ENCODE data around the gene SATB2.
A peak's percentile ranks its signal among the peaks of the same experiment; 100 is the strongest.

The SATB2 gene

DNA sequence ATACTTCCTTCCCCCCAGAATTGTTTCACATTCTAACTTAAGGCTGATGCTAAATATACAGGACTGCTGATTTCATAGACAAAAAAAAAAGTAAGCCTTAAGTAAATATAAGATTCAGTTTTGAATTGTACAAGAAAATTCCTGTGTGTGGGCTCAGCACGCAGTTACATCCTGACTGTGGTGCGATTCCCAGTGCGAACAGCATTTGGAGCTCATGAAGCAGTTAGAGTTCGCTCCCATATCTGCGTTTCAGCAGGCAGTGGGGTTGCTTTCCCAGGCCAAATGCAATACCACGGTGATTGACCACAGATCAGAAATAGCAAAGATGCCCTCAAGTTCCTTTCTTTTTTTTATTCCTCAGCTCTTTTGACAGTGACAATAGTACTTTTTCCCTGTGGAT, 75.6 kb downstream of the SATB2 start:
- TF ChIP-seq, protein P1, sequence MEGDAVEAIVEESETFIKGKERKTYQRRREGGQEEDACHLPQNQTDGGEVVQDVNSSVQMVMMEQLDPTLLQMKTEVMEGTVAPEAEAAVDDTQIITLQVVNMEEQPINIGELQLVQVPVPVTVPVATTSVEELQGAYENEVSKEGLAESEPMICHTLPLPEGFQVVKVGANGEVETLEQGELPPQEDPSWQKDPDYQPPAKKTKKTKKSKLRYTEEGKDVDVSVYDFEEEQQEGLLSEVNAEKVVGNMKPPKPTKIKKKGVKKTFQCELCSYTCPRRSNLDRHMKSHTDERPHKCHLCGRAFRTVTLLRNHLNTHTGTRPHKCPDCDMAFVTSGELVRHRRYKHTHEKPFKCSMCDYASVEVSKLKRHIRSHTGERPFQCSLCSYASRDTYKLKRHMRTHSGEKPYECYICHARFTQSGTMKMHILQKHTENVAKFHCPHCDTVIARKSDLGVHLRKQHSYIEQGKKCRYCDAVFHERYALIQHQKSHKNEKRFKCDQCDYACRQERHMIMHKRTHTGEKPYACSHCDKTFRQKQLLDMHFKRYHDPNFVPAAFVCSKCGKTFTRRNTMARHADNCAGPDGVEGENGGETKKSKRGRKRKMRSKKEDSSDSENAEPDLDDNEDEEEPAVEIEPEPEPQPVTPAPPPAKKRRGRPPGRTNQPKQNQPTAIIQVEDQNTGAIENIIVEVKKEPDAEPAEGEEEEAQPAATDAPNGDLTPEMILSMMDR (IDR thresholded peaks at IDR 0.05; ENCODE audit: low read depth, low read length, missing control alignments), result no peak
- no peak for DNase-seq (ENCODE audit: extremely low read depth, low read depth)
- no peak overlapping the region for H3K4me3 ChIP-seq (replicated peaks; ENCODE audit: low read depth, low read length)

GRCh38 chr2:199381531-199381930, 76.2 kb downstream of the SATB2 start:
- TF ChIP-seq, protein P1 (IDR thresholded peaks at IDR 0.05; ENCODE audit: low read depth, low read length, missing control alignments), result no peak

DNA sequence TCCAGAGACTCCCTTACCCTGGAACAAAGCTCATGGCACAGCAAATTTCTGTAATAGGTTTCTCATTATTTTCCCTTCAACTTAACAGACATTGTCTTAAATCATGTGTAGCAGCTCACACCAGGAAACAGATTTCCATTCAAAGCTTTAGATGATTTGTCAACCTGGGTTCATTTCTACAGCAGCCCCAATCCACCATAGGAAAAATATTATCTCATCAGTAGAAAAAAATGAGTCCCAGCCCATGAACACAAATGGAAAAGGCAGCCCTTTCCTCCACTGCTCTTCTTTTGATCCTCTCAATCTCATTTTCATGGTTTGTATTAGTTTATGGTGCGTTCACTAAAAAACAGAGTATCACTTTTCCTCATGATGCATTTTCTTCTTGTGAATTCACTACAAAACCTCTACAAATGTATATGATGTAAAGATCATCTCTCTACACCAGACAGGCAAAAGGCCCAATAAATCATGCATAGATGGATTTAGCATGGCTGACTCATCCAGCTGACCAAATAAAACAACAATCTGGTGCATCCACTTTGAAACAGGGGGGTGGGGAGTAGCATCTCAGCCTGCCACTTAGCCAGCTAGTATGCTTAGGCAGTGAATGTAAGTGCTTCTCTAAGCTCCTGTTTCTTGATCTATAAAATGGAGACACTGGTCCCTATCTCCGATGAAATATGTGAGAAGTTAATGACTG, 78.6 kb downstream of the SATB2 start:
- DNase-seq (ENCODE audit: extremely low read depth, low read depth), result peak; percentile 38
- TF ChIP-seq, protein P1 (IDR thresholded peaks at IDR 0.05; ENCODE audit: low read depth, low read length, missing control alignments), result no peak
- no peak overlapping the region for H3K4me3 ChIP-seq (replicated peaks; ENCODE audit: low read depth, low read length)

More at GRCh38 chr2:199381531-199381930, 76.2 kb downstream of the SATB2 start:
- DNase-seq (ENCODE audit: extremely low read depth, low read depth), result no peak
- no peak overlapping the region for H3K4me3 ChIP-seq (replicated peaks; ENCODE audit: low read depth, low read length)

GRCh38 chr2:199370150-199370780, 87.5 kb downstream of the SATB2 start:
- DNase-seq (ENCODE audit: extremely low read depth, low read depth), result no peak
- TF ChIP-seq, protein P1 (IDR thresholded peaks at IDR 0.05; ENCODE audit: low read depth, low read length, missing control alignments), result no peak

GRCh38 chr2:199366406-199366805, 91.3 kb downstream of the SATB2 start:
- TF ChIP-seq, protein P1 (IDR thresholded peaks at IDR 0.05; ENCODE audit: low read depth, low read length, missing control alignments), result no peak
- no peak for DNase-seq (ENCODE audit: extremely low read depth, low read depth)

More at GRCh38 chr2:199370150-199370780, 87.5 kb downstream of the SATB2 start:
- H3K4me3 ChIP-seq (replicated peaks; ENCODE audit: low read depth, low read length), result no peak overlapping the region

GRCh38 chr2:199364153-199364552, 93.6 kb downstream of the SATB2 start:
- no peak for DNase-seq (ENCODE audit: extremely low read depth, low read depth)
- TF ChIP-seq, protein P1 (IDR thresholded peaks at IDR 0.05; ENCODE audit: low read depth, low read length, missing control alignments), result no peak
- H3K4me3 ChIP-seq (replicated peaks; ENCODE audit: low read depth, low read length), result no peak overlapping the region

More at GRCh38 chr2:199366406-199366805, 91.3 kb downstream of the SATB2 start:
- H3K4me3 ChIP-seq (replicated peaks; ENCODE audit: low read depth, low read length), result no peak overlapping the region
